ENCODE data around the gene RHBDD3. TPM values are rescaled to one million over a fixed set of nuclear protein-coding genes. Genes with fewer than 3 reads are reported as not detected.

The RHBDD3 gene
- total and polyA plus RNA-seq, 2 of the 8 experiments (the other 6 are each of a cell fraction or from before 2014, with no cell fraction given): 72.1 to 117 TPM

- Histone ChIP-seq H3K9me3 (ENCODE audit: insufficient read depth in 2 of 2, low read depth in 1 of 2, low read length in 1 of 2) (peaks cover 0 to 2% of the 10 kb centered on the region in 2 experiments; a peak in 1 of 4 replicates), H3K18ac (ENCODE audit: extremely low read depth, low read length) (no peak overlapping the region), H3K4me3 (ENCODE audit: extremely low read depth in 1 of 4, insufficient read depth in 2 of 4, low read depth in 3 of 4, low read length in 4 of 4) (no peak overlapping the region), H3K36me3 (ENCODE audit: control insufficient read depth in 2 of 4, insufficient read depth in 4 of 4, low read length in 3 of 4) (no peaks in the 10 kb centered on the region), H2BK5ac (ENCODE audit: low read depth, low read length) (no peak overlapping the region), H3K4ac (replicated peaks; ENCODE audit: insufficient read length, low read depth, low read length) (no peak overlapping the region), H2BK20ac (ENCODE audit: low read length) (no peak overlapping the region), H3K56ac (replicated peaks; ENCODE audit: insufficient read length, low read depth, low read length) (no peak overlapping the region), H3K23ac (ENCODE audit: insufficient read length) (no peak overlapping the region), H3K14ac (ENCODE audit: insufficient read length) (no peak overlapping the region), H2BK120ac (replicated peaks; ENCODE audit: low read depth, low read length) (no peak overlapping the region), H2AFZ (ENCODE audit: low read length) (no peak overlapping the region), H3K4me1 (replicated peaks in 1 of 4; ENCODE audit: control insufficient read depth in 3 of 4, insufficient read depth in 4 of 4, low read length in 3 of 4) (no peaks in the 10 kb centered on the region), H2AK5ac (ENCODE audit: low read depth, low read length) (no peak overlapping the region), H3K9ac (replicated peaks in 1 of 4; ENCODE audit: extremely low read depth in 1 of 4, low read depth in 3 of 4, low read length in 3 of 4) (no peak overlapping the region), H3K79me1 (ENCODE audit: low read depth, low read length) (no peaks in the 10 kb centered on the region), H3K4me2 (ENCODE audit: insufficient read depth in 1 of 2, low read depth in 2 of 2, low read length in 2 of 2) (no peak overlapping the region), H3K27ac (ENCODE audit: low read depth, low read length) (no peak overlapping the region), H4K5ac (ENCODE audit: insufficient read length, low read depth, low read length) (no peak overlapping the region), H3K23me2 (ENCODE audit: low read depth, low read length) (no peaks in the 10 kb centered on the region), H4K20me1 (replicated peaks in 1 of 2; ENCODE audit: control insufficient read depth in 1 of 2, insufficient read depth in 2 of 2, low read length in 2 of 2) (no peaks in the 10 kb centered on the region), H2BK15ac (ENCODE audit: low read length) (no peak overlapping the region), H4K91ac (replicated peaks; ENCODE audit: insufficient read length, low read length) (no peak overlapping the region), H3K27me3 (replicated peaks in 1 of 4; ENCODE audit: control insufficient read depth in 3 of 4, extremely low read depth in 1 of 4, insufficient read depth in 3 of 4, low read length in 3 of 4) (no peaks in the 10 kb centered on the region), H4K8ac (ENCODE audit: extremely low read depth, insufficient read depth, low read length) (no peak overlapping the region), H2BK12ac (ENCODE audit: low read depth, low read length) (no peak overlapping the region), H3K79me2 (ENCODE audit: control insufficient read depth in 1 of 2, insufficient read depth in 2 of 2, low read length in 2 of 2) (no peaks in the 10 kb centered on the region)
- FAIRE-seq: no peak
- WGBS, 2 experiments (ENCODE audit: extremely low coverage in 1 of 2, insufficient coverage in 1 of 2, insufficient read length in 1 of 2, insufficient replicate concordance in 2 of 2, low coverage in 1 of 2, low lambda C conversion rate in 2 of 2, missing lambda C conversion rate in 1 of 2): 90% methylated on average over 11 of the region's 11 CpGs; no CpG with 5 or more reads in 1 of the 2 experiments
- CTCF ChIA-PET (ENCODE audit: partially characterized antibody): interaction anchor here (1.0 to 6.2 kb wide), 13 partner anchors 9 to 390 kb away, joined by 3 to 84 read pairs (median 11); partner anchors contain the start of gene EMID1
- DNase-seq (ENCODE audit: low read depth in 1 of 2, low spot score in 2 of 2): no peak
- POLR2A ChIA-PET (ENCODE audit: partially characterized antibody): interaction anchor here (0.7 to 1.9 kb wide), 3 partner anchors 25 to 39 kb away, joined by 3 to 4 read pairs (median 3); partner anchors contain the start of gene EWSR1
- TF ChIP-seq FOSL1 (IDR thresholded peaks at IDR 0.05; ENCODE audit: insufficient read depth, low read depth, low read length): no peak
- no peak for TF ChIP-seq GTF2F1 (IDR thresholded peaks at IDR 0.05; ENCODE audit: borderline replicate concordance, low read depth, low read length)
Observed at GRCh38 chr22:29243874-29244446, 23.8 kb downstream of the RHBDD3 start.
